ENCODE results near the gene ADAMTS13. TPM values are rescaled to one million over a fixed set of nuclear protein-coding genes. Genes with fewer than 3 reads are reported as not detected.

Gene ADAMTS13
- total and polyA plus RNA-seq, 10 donors = 1.1 to 4.8 (median 2.7) TPM

GRCh38 chr9:133496861-133497842 is 75.0 kb downstream of the ADAMTS13 start:
- no peak overlapping the region for H3K4me3 ChIP-seq
- H3K36me3 ChIP-seq = no peaks in the 10 kb centered on the region
- WGBS, 5 donors = 73 to 84% (median 78%) methylated on average over 18 to 35 of the region's 35 CpGs
- TF ChIP-seq POLR2A (IDR thresholded peaks at IDR 0.05) (no peak), POLR2AphosphoS5 (IDR thresholded peaks at IDR 0.05) (no peak)
- TF ChIP-seq, protein P1, sequence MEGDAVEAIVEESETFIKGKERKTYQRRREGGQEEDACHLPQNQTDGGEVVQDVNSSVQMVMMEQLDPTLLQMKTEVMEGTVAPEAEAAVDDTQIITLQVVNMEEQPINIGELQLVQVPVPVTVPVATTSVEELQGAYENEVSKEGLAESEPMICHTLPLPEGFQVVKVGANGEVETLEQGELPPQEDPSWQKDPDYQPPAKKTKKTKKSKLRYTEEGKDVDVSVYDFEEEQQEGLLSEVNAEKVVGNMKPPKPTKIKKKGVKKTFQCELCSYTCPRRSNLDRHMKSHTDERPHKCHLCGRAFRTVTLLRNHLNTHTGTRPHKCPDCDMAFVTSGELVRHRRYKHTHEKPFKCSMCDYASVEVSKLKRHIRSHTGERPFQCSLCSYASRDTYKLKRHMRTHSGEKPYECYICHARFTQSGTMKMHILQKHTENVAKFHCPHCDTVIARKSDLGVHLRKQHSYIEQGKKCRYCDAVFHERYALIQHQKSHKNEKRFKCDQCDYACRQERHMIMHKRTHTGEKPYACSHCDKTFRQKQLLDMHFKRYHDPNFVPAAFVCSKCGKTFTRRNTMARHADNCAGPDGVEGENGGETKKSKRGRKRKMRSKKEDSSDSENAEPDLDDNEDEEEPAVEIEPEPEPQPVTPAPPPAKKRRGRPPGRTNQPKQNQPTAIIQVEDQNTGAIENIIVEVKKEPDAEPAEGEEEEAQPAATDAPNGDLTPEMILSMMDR (IDR thresholded peaks at IDR 0.05 in 8 of 11, conservative IDR thresholded peaks at IDR 0.05 in 3 of 11) = no peak
- peaks cover 0 to 12% (median 0%) of the 10 kb centered on the region in 7 donors for H3K27me3 ChIP-seq (replicated peaks in 1 of 7)
- H3K4me1 ChIP-seq = peaks cover 0 to 17% (median 11%) of the 10 kb centered on the region in 6 donors
- intact Hi-C loops (cut with DNase I; ENCODE audit: low total_unique reads) = no loop called here
- no peak for DNase-seq
- H3K27ac ChIP-seq = peak overlapping the region in 4 of 8 donors; percentile 18 to 45 (median 33)
- peaks cover 3 to 12% (median 12%) of the 10 kb centered on the region in 8 donors for H3K9me3 ChIP-seq

DNA sequence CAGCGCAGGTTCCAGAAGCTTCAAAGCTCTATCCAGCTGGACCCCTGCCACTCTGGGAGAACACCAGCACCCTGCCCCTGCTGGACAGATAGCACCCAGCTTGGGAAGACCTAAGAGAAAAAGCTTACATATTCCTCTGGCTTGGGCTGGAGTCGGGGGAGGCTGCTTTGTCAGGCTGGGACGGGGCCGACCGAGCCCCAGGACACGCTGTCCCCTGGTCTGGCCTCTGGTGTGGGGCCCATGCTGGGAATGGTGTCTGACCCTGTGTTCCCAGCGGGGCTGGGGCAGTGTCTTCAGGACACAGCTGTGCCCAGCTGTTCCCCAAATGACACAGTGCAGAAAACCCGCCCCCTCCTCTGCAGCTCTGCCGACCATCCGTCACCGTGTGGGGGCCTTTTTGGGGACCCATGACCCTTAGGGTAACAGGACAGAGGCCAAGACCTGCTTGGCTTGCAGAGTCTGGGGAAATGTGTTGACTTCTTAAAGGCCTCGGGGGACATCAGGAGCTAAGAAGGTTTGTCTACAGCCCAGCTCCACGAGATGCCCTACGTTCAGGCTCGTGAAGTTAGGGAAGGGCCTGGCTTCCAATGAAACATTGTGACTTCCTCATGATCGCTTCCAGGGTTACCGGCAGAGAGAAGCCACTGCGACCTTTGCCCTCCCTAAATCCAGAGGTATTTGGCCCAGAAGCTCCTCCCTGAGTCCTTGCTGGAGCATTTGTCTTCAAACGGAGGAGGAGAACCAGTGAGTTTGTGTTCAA is 77.1 kb downstream of the ADAMTS13 start:
- Histone ChIP-seq H3K4me1 (peaks cover 0 to 7% (median 5%) of the 10 kb centered on the region in 6 donors), H3K27me3 (replicated peaks in 1 of 7) (peaks cover 0 to 12% (median 0%) of the 10 kb centered on the region in 7 donors), H3K4me3 (no peak overlapping the region), H3K9me3 (peaks cover 3 to 26% (median 22%) of the 10 kb centered on the region in 8 donors), H3K36me3 (no peaks in the 10 kb centered on the region), H3K27ac (peak overlapping the region in 5 of 8 donors; percentile 65 to 75 (median 74))
- 66 to 76% (median 72%) methylated on average over 14 to 19 of the region's 19 CpGs for WGBS, 5 donors
- DNase-seq = no peak
- intact Hi-C loops (cut with DNase I; ENCODE audit: low total_unique reads) = no loop called here
- TF ChIP-seq, protein P1 (IDR thresholded peaks at IDR 0.05 in 8 of 11, conservative IDR thresholded peaks at IDR 0.05 in 3 of 11) = peak in 3 of 11 experiments; percentile 9 to 21 (median 15)
- TF ChIP-seq POLR2A (IDR thresholded peaks at IDR 0.05) (no peak), POLR2AphosphoS5 (IDR thresholded peaks at IDR 0.05) (peak; percentile 80 to 92 (median 89))

- Histone ChIP-seq H3K27ac (peak overlapping the region in 5 of 8 donors; percentile 65 to 75 (median 74)), H3K4me3 (no peak overlapping the region), H3K36me3 (no peaks in the 10 kb centered on the region), H3K4me1 (peaks cover 0 to 7% (median 5%) of the 10 kb centered on the region in 6 donors), H3K9me3 (peaks cover 3 to 26% (median 22%) of the 10 kb centered on the region in 8 donors), H3K27me3 (replicated peaks in 1 of 7) (peaks cover 0 to 12% (median 0%) of the 10 kb centered on the region in 7 donors)
- intact Hi-C loops (cut with DNase I; ENCODE audit: low total_unique reads) = no loop called here
- no peak for DNase-seq
- no peak for TF ChIP-seq POLR2A (IDR thresholded peaks at IDR 0.05)
- TF ChIP-seq, protein P1 (IDR thresholded peaks at IDR 0.05 in 8 of 11, conservative IDR thresholded peaks at IDR 0.05 in 3 of 11) = no peak
- TF ChIP-seq POLR2AphosphoS5 (IDR thresholded peaks at IDR 0.05) = no peak
- WGBS, 5 donors = 79 to 84% (median 81%) methylated on average over 12 of the region's 12 CpGs
Observed at GRCh38 chr9:133499892-133500270, 77.7 kb downstream of the ADAMTS13 start.
